Loucy (cell line): Measurements from ENCODE around the gene COQ10B.

ENCODE experiments used
- EZH2phosphoT487 ChIP-seq: fragments of 200-600 bp; IDR thresholded peaks from 2 replicates; pipeline ENCODE4 v1.6.1; 2018; ENCODE audit warnings: antibody characterized with exemption, mild to moderate bottlenecking, moderate library complexity, borderline replicate concordance
- TF ChIP-seq, protein P1 (sequence below): fragments of 200-600 bp; sonication (generic); conservative IDR thresholded peaks from 2 replicates; pipeline ENCODE4 v1.5.1; 2014; ENCODE audit warnings: mild to moderate bottlenecking, antibody characterized with exemption, low read length

DNA sequence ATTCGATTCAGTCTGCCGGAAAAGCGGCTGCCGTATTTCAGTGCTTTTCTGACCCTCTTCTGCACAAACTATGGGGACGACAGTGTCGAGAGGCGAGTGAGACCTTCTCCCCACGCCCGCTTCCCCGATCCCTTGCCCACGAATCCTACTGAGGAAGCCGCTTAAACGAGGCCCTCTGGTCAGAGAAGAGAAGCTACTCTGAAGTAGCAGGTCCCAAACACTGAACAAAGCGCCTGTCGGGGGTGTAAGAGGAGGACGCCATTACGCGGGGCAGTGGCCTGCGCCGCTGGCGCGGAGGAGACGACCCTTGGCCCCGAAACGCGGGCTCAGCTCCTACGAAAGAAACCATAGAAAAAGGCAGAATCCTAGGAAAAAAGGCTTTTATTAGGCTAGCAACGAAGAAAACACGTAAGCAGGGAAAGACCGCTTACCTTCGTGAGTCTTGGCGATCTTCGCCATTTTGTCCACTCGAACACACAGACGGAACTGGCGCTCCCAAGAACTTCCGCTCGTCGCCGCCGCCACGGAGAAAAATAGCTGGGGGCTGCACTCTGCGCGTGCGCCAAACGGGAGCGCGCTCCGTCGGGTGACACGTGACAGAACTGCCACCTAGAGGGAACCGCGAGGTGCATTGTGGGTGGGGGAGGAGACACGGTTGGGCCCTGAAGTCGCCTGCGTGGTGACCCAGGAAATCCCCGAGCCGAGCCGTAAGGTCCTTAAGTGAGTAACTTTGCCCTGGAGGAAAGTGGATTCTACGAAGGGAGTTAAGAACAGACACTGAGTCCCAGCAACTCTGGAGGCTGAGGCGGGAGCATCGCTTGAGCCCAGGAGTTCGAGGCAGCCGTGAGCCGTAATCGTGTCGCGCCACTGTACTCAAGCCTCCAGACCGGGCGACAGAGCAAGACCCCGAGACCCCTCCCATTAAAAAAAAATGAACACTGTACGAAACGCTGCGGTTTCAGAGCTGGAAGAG, 18.5 kb upstream of the COQ10B start, which contains the start of gene SF3B1:
- TF ChIP-seq, protein P1, sequence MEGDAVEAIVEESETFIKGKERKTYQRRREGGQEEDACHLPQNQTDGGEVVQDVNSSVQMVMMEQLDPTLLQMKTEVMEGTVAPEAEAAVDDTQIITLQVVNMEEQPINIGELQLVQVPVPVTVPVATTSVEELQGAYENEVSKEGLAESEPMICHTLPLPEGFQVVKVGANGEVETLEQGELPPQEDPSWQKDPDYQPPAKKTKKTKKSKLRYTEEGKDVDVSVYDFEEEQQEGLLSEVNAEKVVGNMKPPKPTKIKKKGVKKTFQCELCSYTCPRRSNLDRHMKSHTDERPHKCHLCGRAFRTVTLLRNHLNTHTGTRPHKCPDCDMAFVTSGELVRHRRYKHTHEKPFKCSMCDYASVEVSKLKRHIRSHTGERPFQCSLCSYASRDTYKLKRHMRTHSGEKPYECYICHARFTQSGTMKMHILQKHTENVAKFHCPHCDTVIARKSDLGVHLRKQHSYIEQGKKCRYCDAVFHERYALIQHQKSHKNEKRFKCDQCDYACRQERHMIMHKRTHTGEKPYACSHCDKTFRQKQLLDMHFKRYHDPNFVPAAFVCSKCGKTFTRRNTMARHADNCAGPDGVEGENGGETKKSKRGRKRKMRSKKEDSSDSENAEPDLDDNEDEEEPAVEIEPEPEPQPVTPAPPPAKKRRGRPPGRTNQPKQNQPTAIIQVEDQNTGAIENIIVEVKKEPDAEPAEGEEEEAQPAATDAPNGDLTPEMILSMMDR: no peak
- no peak for TF ChIP-seq EZH2phosphoT487
